Measurements from ENCODE around the gene SLC25A11.
A peak's percentile ranks its signal among the peaks of the same experiment; 100 is the strongest.

Gene SLC25A11

DNA sequence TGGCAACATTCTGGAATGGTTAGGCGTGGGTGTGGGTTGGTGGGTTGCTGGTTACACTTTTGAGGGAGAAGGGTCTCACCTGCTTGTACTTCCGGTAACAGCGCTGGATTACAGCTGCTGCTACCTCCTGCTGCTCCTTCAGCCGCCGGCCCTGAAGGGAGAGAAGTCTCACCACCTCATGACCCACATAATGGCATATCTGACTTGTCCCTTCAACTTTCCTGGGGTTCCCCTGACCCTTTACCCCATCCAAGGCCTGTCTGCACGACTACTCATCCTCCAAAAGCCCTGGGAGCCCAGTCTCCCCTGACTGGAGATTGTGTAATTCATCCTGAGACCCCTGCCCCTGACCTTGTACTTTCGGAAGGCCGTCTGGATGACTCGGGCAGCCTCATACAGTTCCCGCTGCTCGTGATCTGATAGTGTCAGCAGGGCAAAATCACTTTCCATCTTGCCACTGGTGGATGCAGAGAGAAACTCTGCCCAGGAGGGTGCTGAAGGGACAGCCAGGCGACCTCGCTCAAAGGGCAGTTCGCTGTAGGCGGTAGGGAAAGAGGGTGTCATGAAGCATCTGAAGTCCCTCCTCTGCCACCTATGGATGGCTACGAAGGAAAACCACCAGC, 29.8 kb upstream of the SLC25A11 start:
- H3K4me1 Mint-ChIP-seq: peaks cover 38% of the 10 kb centered on the region
- H3K27ac Mint-ChIP-seq: no peak overlapping the region
- no peaks in the 10 kb centered on the region for H3K27me3 Mint-ChIP-seq
- H3K4me3 Mint-ChIP-seq: no peak overlapping the region
- peaks cover 25% of the 10 kb centered on the region for H3K36me3 Mint-ChIP-seq
- H3K9me3 Mint-ChIP-seq: no peaks in the 10 kb centered on the region

DNA sequence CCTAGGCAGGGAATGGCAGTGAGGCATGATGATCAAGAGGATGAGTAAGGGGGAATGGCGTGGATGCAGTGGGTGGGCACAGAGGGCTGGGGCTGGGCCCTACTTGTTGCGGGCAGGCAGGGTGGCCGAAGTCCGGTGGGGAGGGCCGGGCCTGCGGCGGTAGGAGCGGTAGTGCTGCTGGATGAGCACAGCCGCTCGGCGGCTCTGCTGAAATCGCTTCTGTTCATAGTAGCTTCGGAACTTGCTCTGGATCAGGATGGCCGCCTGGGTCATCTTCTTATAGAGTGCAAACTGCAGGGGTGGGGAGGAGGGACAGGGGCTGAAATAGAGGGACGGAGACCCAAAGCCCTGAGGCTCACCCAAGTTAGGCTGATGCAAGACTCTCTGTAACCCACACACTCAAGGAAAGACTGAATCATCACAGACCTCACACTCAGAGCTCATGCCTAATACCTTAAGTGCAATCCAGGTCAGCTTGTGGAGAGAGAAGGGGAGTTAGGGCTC, 29.3 kb upstream of the SLC25A11 start:
- peaks cover 38% of the 10 kb centered on the region for H3K4me1 Mint-ChIP-seq
- no peak overlapping the region for H3K27ac Mint-ChIP-seq
- H3K36me3 Mint-ChIP-seq: peaks cover 25% of the 10 kb centered on the region
- H3K4me3 Mint-ChIP-seq: no peak overlapping the region
- H3K9me3 Mint-ChIP-seq: no peaks in the 10 kb centered on the region
- H3K27me3 Mint-ChIP-seq: no peaks in the 10 kb centered on the region

DNA sequence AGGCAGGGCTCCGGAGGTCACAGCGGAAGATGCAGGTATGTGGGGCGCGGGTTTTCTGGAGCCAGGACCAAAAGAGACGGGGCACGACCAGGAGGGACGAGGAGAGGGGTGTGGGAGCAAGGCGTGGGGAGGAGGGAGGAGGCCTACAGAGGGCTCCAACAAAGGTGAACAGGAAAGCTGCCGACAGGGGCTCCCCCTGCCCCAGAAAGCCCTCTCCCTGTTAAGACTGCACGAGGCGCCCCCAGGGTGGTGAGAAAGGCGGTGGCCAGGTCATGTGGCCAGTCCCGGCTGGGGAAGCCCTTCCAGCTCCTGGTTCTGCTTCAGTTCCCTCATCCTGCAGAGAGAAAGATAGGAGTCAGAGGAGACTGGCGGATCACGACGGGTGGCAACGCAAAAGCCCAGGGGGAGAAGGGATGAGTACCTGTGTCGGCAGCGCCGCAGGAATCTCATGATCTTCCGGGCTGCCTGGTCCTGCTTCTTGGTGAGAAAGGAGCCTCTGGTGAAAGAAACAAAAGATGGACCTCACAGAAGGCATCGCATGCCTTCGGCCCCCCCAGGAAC, 28.7 kb upstream of the SLC25A11 start:
- Mint-ChIP-seq H3K27ac (no peak overlapping the region), H3K4me1 (peaks cover 38% of the 10 kb centered on the region), H3K4me3 (no peak overlapping the region), H3K9me3 (no peaks in the 10 kb centered on the region), H3K36me3 (peaks cover 23% of the 10 kb centered on the region), H3K27me3 (no peaks in the 10 kb centered on the region)

DNA sequence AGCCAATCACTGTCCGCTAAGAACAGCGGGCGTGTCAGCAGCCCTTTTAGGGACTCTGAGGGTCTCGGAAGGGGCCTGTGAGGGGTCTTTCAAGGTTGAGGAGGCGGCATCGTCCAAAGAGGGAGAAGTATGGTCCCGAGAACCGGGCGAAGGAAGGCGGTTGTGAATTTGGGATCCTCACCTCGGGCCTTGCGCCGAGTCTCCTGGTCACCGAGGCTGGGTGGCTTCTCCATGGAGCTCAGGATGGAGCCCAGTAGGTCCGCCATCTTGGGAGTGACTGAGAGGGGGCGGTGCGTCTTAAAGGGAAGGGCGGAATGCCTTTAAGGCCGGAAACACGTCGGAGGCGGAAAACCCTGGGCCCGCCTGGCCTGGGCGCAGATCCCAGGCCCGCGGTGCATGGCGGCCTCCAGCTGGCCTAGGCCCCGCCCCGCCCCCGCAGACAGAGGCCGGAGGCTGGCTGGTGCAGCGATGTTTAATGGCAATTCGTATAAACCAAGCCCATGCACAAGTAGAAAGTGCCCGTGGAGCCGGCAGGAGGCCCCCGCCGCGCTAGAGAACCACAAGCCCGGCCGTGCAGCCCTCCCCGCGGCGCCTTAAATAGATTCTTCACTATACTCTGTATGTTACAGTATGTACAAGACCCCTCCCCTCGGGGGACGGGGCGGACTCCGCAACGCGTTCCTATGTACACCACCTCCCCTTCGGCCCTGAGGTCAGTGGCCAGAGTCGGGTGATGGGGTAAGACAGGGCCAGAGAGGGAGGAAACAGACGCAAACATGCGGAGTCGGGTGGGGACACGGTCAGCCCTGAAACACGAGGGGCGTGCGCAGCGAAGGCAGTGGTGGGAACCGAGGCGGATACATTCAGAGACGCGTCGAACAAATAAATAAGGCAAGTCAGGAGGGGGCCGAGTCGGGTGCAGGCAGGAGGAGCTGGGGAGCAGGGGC, 28.0 kb upstream of the SLC25A11 start, which contains the start of gene SPAG7:
Gene SPAG7, minus strand, starts transcription at position 279 of the 947 bp plus-strand sequence. Its CDS starts 13 bp downstream, at position 266.
- Mint-ChIP-seq H3K9me3 (no peaks in the 10 kb centered on the region), H3K4me3 (no peak within 1 kb of the TSS), H3K36me3 (peaks cover 23% of the 10 kb centered on the region), H3K27me3 (no peaks in the 10 kb centered on the region), H3K27ac (peak within 1 kb of the TSS; percentile 71), H3K4me1 (peaks cover 38% of the 10 kb centered on the region)

DNA sequence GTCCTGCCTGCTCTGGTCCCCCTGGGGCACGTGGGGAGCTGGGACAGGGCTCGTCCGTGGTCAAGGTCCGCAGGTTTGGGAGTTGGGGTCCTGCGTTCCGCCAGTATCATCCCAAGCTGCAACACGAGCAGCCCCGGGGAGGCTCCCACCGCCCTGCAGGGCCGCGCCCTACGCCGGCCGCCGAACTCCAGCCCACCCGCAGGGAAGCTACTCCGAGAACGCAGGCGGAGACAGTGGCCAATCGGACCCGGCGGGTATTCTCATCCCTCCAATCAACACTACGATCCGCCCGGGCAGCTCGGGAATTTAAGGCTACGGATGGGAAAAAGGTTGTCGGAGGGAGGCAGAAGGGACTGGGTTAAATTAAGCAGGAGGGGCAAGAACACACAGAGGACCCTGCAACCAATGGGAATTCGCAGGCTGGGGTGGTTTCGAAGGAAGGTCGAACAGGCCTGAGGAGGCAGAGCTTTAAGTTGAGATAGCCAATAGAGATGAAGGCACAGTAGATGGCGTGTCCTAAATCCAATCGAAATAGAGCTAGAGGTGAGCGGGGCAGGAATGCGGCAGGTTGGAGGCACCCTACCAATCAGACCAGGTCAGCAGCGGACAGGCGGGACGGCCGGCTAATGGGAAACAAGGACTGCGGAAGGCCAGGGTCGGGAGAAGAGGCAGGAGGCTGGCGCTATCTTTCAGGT, 27.1 kb upstream of the SLC25A11 start:
- no peaks in the 10 kb centered on the region for H3K27me3 Mint-ChIP-seq
- H3K4me3 Mint-ChIP-seq: no peak overlapping the region
- no peaks in the 10 kb centered on the region for H3K9me3 Mint-ChIP-seq
- H3K36me3 Mint-ChIP-seq: peaks cover 23% of the 10 kb centered on the region
- peaks cover 38% of the 10 kb centered on the region for H3K4me1 Mint-ChIP-seq
- no peak overlapping the region for H3K27ac Mint-ChIP-seq

DNA sequence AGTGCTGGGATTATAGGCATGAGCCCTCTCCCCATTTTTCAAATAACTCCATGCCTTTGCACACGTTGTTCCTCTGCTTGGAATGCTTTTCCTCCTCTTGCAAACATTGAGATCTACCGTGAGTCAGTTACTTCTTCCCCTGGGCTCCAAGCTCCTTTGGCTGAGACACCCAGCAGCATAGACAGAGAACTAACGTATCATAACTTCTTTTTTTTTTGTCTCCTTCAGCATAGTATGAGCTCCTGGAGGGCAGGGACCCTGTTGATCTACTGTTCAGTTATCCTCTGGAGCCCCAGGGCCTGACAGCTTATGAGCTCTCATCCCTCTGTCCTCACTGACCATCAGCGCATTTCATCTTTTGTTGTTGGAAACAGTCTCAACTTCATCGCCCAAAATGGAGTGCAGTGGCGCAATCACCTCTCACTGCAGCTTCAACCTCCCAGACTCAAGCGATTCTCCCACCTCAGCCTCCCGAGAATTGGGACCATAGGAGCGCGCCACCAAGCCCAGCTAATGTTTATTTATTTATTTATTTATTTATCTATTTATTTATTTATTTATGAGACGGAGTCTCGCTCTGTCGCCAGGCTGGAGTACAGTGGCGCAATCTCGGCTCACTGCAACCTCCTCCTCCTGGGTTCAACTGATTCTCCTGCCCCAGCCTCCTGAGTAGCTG, 25.6 kb upstream of the SLC25A11 start:
- no peaks in the 10 kb centered on the region for H3K9me3 Mint-ChIP-seq
- H3K36me3 Mint-ChIP-seq: peaks cover 20% of the 10 kb centered on the region
- H3K27ac Mint-ChIP-seq: peak overlapping the region; percentile 74
- H3K4me1 Mint-ChIP-seq: peaks cover 30% of the 10 kb centered on the region
- H3K4me3 Mint-ChIP-seq: peak overlapping the region; percentile 8
- H3K27me3 Mint-ChIP-seq: no peaks in the 10 kb centered on the region

DNA sequence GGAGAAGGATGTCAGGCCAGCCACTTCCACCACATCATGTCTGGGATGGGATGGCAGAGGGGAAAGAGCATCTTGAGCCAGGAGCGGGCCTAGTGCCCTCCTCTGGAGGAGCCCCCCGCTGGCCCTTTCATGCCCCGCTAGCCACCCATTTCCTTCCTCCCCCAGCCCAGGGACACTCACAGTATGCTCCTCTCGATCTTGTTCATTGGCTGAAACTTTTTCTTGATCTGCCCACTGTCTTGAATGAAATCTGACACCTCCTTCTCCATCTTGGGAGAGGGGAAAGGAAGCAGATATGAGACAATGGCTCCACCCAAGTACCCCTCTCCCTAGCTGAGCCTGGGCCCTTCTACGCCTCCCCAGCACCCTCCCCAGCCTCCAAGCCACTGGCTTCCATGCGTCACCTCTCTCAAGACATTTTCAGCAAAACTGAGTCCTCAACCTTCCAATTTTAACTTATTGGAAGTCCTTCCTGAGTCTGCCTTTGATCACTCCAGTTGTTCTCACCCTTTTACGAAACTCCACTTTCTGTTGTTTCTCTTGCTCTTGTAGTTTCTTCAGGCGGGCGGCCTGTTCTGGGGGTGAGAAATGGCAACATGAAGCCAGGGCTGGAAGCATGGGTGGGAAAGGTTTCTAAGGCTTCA, 20.6 kb upstream of the SLC25A11 start:
- H3K9me3 Mint-ChIP-seq: no peaks in the 10 kb centered on the region
- H3K4me1 Mint-ChIP-seq: peaks cover 11% of the 10 kb centered on the region
- no peak overlapping the region for H3K27ac Mint-ChIP-seq
- H3K36me3 Mint-ChIP-seq: peaks cover 6% of the 10 kb centered on the region
- H3K4me3 Mint-ChIP-seq: no peak overlapping the region
- no peaks in the 10 kb centered on the region for H3K27me3 Mint-ChIP-seq

DNA sequence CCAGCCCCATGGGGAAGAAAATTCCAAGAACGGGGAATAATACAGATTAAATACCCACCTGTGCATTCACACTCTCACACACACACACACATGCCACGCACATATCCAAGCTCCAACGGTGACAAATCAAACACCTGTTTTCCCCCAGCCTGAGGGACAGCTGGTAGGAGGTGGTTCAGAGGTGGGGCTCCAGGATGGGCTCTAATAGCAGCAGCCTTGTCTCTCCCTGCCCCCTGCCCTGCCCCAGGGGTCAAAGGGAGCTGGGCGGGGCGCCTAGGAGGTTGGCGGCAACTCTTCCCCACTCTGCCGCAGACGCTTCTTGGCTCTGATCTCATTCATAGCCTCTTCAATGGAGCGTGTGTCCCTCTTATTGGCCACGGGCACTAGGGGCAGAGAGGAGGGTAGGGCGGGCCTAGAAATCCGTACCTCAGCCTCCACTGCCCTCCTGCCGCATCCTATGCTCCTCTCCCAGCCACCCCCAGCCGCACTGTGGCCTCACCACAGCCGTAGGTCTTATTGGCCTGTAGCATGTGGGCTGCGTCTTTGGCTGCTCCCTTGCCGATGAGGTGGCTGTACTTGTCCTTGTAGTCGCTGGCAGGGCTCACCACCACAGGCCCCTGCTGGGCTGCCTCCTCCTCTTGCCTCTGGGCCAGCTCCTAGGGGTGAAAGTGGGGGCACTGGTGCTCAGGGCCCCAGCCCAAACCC, 19.6 kb upstream of the SLC25A11 start:
- H3K27ac Mint-ChIP-seq: peak overlapping the region; percentile 72
- H3K27me3 Mint-ChIP-seq: no peaks in the 10 kb centered on the region
- H3K4me3 Mint-ChIP-seq: no peak overlapping the region
- H3K9me3 Mint-ChIP-seq: no peaks in the 10 kb centered on the region
- H3K36me3 Mint-ChIP-seq: peaks cover 4% of the 10 kb centered on the region
- peaks cover 7% of the 10 kb centered on the region for H3K4me1 Mint-ChIP-seq

DNA sequence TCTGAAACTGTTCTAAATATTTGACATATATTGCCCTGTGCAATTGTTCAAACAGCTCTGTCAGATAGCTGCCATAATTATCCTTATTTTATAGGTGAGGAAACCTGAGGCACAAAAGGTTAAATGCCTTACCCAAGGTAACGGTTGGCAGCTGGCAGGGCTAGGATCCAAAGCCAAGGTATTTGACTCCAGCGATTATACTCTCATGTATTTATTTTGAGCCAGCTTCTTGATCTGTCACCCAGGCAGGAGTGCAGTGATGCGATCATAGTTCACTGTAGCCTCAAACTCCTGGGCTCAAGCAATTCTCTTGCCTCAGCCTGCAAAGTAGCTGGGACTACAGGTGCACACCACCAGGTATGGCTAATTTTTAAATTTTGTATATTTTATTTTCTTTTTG, 18.3 kb upstream of the SLC25A11 start:
- Mint-ChIP-seq H3K9me3 (no peaks in the 10 kb centered on the region), H3K27me3 (no peaks in the 10 kb centered on the region), H3K36me3 (peaks cover 4% of the 10 kb centered on the region), H3K27ac (no peak overlapping the region), H3K4me3 (no peak overlapping the region), H3K4me1 (peaks cover 11% of the 10 kb centered on the region)

DNA sequence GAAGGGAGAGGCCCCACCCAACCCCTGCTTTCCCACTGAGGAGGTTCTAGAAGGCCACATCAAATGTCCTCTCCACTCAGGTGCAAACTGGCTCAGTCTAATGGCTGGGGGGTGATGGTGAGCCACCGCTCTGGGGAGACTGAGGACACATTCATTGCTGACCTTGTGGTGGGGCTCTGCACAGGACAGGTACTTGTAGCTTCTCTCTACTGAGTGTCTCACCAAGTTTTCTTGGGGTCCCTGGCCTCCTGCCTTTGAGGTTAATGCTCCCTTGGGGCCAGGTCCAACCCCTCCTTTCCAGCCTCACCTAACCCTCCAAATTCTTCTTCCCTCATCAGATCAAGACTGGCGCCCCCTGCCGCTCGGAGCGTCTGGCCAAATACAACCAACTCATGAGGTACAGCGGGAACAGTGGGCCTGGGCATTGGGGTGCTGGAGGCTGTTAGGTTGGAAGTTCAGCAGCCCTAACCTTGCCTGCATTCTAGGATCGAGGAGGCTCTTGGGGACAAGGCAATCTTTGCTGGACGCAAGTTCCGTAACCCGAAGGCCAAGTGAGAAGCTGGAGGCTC, 16.7 kb upstream of the SLC25A11 start:
- Mint-ChIP-seq H3K27me3 (no peaks in the 10 kb centered on the region), H3K27ac (peak overlapping the region; percentile 19), H3K4me1 (peaks cover 11% of the 10 kb centered on the region), H3K9me3 (no peaks in the 10 kb centered on the region), H3K4me3 (no peak overlapping the region), H3K36me3 (peaks cover 4% of the 10 kb centered on the region)

DNA sequence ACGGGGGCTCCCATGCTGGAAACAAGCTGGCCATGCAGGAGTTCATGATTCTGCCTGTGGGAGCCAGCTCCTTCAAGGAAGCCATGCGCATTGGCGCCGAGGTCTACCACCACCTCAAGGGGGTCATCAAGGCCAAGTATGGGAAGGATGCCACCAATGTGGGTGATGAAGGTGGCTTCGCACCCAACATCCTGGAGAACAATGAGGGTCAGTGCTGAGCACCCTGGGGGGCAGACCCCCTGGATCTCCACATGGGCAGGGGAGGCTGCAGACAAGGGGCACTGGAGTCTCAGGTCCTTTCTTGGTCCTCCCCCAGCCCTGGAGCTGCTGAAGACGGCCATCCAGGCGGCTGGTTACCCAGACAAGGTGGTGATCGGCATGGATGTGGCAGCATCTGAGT, 15.2 kb upstream of the SLC25A11 start:
- Mint-ChIP-seq H3K4me3 (no peak overlapping the region), H3K27me3 (no peaks in the 10 kb centered on the region), H3K27ac (no peak overlapping the region), H3K4me1 (peaks cover 24% of the 10 kb centered on the region), H3K36me3 (no peaks in the 10 kb centered on the region), H3K9me3 (no peaks in the 10 kb centered on the region)

DNA sequence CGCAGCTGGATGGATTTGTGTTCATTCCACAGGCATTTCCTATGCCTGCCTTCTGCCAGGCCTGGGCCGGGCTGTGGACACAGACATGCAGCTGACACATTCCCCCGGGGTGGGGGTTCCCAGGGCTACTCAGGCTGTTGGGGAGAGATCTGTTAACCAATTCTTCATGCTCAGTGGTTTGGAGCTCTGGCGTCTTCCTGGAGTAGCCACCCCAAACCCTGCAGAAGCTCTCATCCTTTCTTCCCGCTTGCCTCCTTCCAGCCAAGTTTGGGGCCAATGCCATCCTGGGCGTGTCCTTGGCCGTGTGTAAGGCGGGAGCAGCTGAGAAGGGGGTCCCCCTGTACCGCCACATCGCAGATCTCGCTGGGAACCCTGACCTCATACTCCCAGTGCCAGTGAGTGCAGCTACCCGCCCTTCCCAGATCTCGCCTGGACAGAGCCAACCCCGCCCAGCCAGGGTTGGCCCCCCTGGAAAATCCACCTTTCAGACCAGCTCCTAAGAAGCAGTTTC, 13.7 kb upstream of the SLC25A11 start:
- Mint-ChIP-seq H3K27ac (no peak overlapping the region), H3K36me3 (no peaks in the 10 kb centered on the region), H3K4me1 (peaks cover 24% of the 10 kb centered on the region), H3K9me3 (no peaks in the 10 kb centered on the region), H3K4me3 (no peak overlapping the region), H3K27me3 (no peaks in the 10 kb centered on the region)

DNA sequence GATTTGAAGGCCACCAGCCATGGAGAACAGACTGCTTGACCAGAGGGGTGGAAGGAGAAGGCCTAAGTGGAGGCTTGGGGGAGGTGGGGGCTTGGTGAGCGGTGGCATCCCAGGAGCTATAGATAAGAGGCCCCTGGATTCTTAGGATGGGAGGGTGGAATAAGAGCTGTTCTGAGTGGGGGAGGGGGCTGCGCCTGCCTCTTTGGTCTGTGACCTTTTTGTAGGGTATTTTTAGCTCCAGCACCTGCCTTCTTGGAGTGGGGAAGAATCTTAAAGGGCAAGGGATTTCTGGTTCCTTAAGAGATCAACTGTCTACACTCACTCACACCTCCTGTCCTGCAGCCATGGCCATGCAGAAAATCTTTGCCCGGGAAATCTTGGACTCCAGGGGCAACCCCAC, 11.6 kb upstream of the SLC25A11 start:
- Mint-ChIP-seq H3K9me3 (no peaks in the 10 kb centered on the region), H3K27ac (peak overlapping the region; percentile 85), H3K36me3 (peaks cover 7% of the 10 kb centered on the region), H3K4me3 (peak overlapping the region; percentile 90), H3K4me1 (peaks cover 20% of the 10 kb centered on the region), H3K27me3 (no peaks in the 10 kb centered on the region)

All from activated naive CD4-positive, alpha-beta T cell treated with anti-CD3 and anti-CD28 coated beads, Interleukin-2, amount 50 U/mL, for 24 hours (primary cell).